ENCODE measurements around the gene ZRANB3. TPM values are rescaled to one million over a fixed set of nuclear protein-coding genes. Genes with fewer than 3 reads are reported as not detected.

ZRANB3 gene
- total RNA-seq, 2 experiments from 2014 or later = 21.4 to 21.5 TPM

GRCh38 chr2:135337071-135337470, 193.9 kb downstream of the ZRANB3 start:
- no peak for TF ChIP-seq CTCF (IDR thresholded peaks at IDR 0.05)
- CTCF ChIA-PET = no interaction called here
- no peak for ATAC-seq
- intact Hi-C loops (cut with micrococcal nuclease) = no loop called here
- DNase-seq = no peak
- peaks cover 14% of the 10 kb centered on the region for H3K9me3 Mint-ChIP-seq
- peaks cover 24% of the 10 kb centered on the region for H3K36me3 Mint-ChIP-seq (ENCODE audit: low read depth)
- H3K27ac Mint-ChIP-seq = no peak overlapping the region
- H3K4me3 Mint-ChIP-seq = no peak overlapping the region
- POLR2A ChIA-PET = no interaction called here
- no peaks in the 10 kb centered on the region for H3K27me3 Mint-ChIP-seq
- no peaks in the 10 kb centered on the region for H3K4me1 Mint-ChIP-seq (ENCODE audit: low read depth)

- Mint-ChIP-seq H3K27me3 (no peaks in the 10 kb centered on the region), H3K4me3 (no peak overlapping the region), H3K9me3 (peaks cover 19% of the 10 kb centered on the region), H3K36me3 (ENCODE audit: low read depth) (peaks cover 19% of the 10 kb centered on the region), H3K27ac (no peak overlapping the region), H3K4me1 (ENCODE audit: low read depth) (no peaks in the 10 kb centered on the region)
- ChIA-PET CTCF (no interaction called here), POLR2A (no interaction called here)
- no peak for TF ChIP-seq CTCF (IDR thresholded peaks at IDR 0.05)
- ATAC-seq (no peak), DNase-seq (no peak)
- intact Hi-C loops (cut with micrococcal nuclease) = no loop called here
Observed at GRCh38 chr2:135335256-135335655, 195.8 kb downstream of the ZRANB3 start.

GRCh38 chr2:135327146-135327545, 203.9 kb downstream of the ZRANB3 start:
- Mint-ChIP-seq H3K4me1 (ENCODE audit: low read depth) (no peaks in the 10 kb centered on the region), H3K27ac (no peak overlapping the region), H3K9me3 (peaks cover 29% of the 10 kb centered on the region), H3K4me3 (no peak overlapping the region), H3K27me3 (no peaks in the 10 kb centered on the region), H3K36me3 (ENCODE audit: low read depth) (peaks cover 6% of the 10 kb centered on the region)
- intact Hi-C loops (cut with micrococcal nuclease) = no loop called here
- TF ChIP-seq CTCF (IDR thresholded peaks at IDR 0.05) = no peak
- CTCF ChIA-PET = no interaction called here
- POLR2A ChIA-PET = no interaction called here
- DNase-seq (no peak), ATAC-seq (no peak)

GRCh38 chr2:135320465-135321355, 210.3 kb downstream of the ZRANB3 start:
- DNase-seq = no peak
- Mint-ChIP-seq H3K4me3 (no peak overlapping the region), H3K36me3 (ENCODE audit: low read depth) (no peaks in the 10 kb centered on the region), H3K27ac (no peak overlapping the region), H3K4me1 (ENCODE audit: low read depth) (no peaks in the 10 kb centered on the region), H3K27me3 (no peaks in the 10 kb centered on the region), H3K9me3 (no peaks in the 10 kb centered on the region)
- ChIA-PET POLR2A (no interaction called here), CTCF (no interaction called here)
- TF ChIP-seq CTCF (IDR thresholded peaks at IDR 0.05) = no peak
- intact Hi-C loops (cut with micrococcal nuclease) = no loop called here
- ATAC-seq = no peak

- Mint-ChIP-seq H3K27me3 (no peaks in the 10 kb centered on the region), H3K36me3 (ENCODE audit: low read depth) (no peaks in the 10 kb centered on the region), H3K27ac (no peak overlapping the region), H3K4me3 (no peak overlapping the region), H3K4me1 (ENCODE audit: low read depth) (no peaks in the 10 kb centered on the region), H3K9me3 (no peaks in the 10 kb centered on the region)
- CTCF ChIA-PET = no interaction called here
- no peak for TF ChIP-seq CTCF (IDR thresholded peaks at IDR 0.05)
- DNase-seq (no peak), ATAC-seq (no peak)
- POLR2A ChIA-PET = no interaction called here
- intact Hi-C loops (cut with micrococcal nuclease) = no loop called here
Observed at GRCh38 chr2:135318808-135319207, 212.2 kb downstream of the ZRANB3 start.
